GM12892 (cell line): ENCODE results near the gene VSTM1. TPM values are rescaled to one million over a fixed set of nuclear protein-coding genes. Genes with fewer than 3 reads are reported as not detected.
A peak's percentile ranks its signal among the peaks of the same experiment; 100 is the strongest.
"Not testable (repeated sequence)": the region's sequence is repeated elsewhere in the genome, so short reads cannot be mapped to it uniquely, and the experiment has no call there.

Experiments used
- DNase-seq: peaks from one replicate; pipeline ENCODE4 v3.0.0; 2011; ENCODE audit not compliant: insufficient read length
- FAIRE-seq: peaks from 2 replicates; lab custom pipeline; 2011; peaks lifted over from hg19 to GRCh38; lab: Jason Lieb, UNC
- POLR2A ChIP-seq: IDR thresholded peaks from 2 replicates; pipeline ENCODE4 v1.6.1; 2011; ENCODE audit warnings: low read depth, low read length, control low read depth
- POLR2AphosphoS5 ChIP-seq: IDR thresholded peaks from 2 replicates; pipeline ENCODE4 v1.6.1; 2011; ENCODE audit warnings: low read depth, low read length, control low read depth
- TAF1 ChIP-seq: IDR thresholded peaks from 2 replicates; pipeline ENCODE4 v1.6.1; 2011; ENCODE audit warnings: low read depth, mild to moderate bottlenecking, control low read depth, low read length, borderline replicate concordance
- polyA plus RNA-seq: library from polyadenylated mRNA; unstranded; fragments of >200 nt; gene quantifications from one replicate; pipeline ENCODE4 v1.2.1, GENCODE V29; 2012; ENCODE audit warnings: missing spikeins, inconsistent platforms; ENCODE audit not compliant: missing spikeins

The VSTM1 gene
- polyA plus RNA-seq, result not detected

- TF ChIP-seq TAF1 (no peak), POLR2AphosphoS5 (no peak), POLR2A (no peak)
- DNase-seq, result no peak
- no peak for FAIRE-seq
These were observed at the start of gene VSTM1 for GRCh38 chr19:54063350-54064116. TSS of gene VSTM1 (minus strand) at chr19:54063897. CDS start at chr19:54063777, 120 bp downstream.

- DNase-seq, result no peak
- no peak for FAIRE-seq
- no peak for TF ChIP-seq POLR2AphosphoS5
- no peak for TF ChIP-seq TAF1
- TF ChIP-seq POLR2A, result no peak
These were observed 46.0 kb upstream of the VSTM1 start for GRCh38 chr19:54109651-54110050.

DNA sequence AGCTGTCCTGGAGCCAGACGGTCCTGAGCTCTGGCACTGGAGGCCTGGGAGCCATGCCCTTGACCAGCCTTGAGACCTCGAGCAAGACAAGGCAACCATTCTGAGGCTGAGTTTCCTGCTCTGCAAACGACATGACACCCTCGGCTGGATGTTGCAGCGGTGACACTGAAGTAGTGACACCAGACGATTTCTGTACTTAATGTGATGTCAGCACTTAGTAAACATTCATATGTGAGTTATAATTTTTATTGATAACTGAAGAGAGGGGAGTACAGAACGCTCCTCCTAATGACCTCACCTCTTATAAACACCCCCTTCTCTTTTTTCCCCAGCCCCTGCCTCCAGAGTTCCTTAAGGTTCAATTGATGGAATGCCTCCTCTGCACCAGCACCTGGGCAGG lies 44.8 kb upstream of the VSTM1 start:
- FAIRE-seq, result no peak

GRCh38 chr19:54107876-54108490 lies 44.3 kb upstream of the VSTM1 start:
- DNase-seq, result no peak

More for the DNA sequence above, 44.8 kb upstream of the VSTM1 start:
- no peak for TF ChIP-seq POLR2A
- TF ChIP-seq TAF1, result no peak
- TF ChIP-seq POLR2AphosphoS5, result no peak
- DNase-seq, result no peak

DNA sequence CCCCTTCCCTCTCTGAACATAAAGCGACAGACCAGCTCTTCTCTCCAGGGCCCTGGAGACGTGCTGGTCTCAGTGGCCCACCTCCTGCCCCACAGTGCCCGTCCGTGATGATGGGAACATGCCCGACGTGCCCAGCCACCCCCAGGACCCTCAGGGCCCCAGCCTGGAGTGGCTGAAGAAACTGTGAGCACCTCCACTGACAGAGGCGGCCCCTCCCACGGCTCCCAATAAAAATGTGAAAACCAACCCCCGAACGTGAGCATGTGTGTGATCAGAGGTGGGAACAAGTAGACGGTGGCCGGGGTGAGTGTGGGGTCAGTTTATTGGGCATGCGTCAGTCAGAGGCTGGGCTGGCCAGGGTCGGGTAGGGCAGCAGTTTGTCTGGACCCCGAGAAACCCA lies 43.0 kb upstream of the VSTM1 start:
- FAIRE-seq (no peak), DNase-seq (no peak)
- TF ChIP-seq POLR2A, result no peak
- TF ChIP-seq TAF1, result no peak
- no peak for TF ChIP-seq POLR2AphosphoS5

More at GRCh38 chr19:54107876-54108490, 44.3 kb upstream of the VSTM1 start:
- no peak for FAIRE-seq
- no peak for TF ChIP-seq POLR2A
- no peak for TF ChIP-seq TAF1
- TF ChIP-seq POLR2AphosphoS5, result no peak

DNA sequence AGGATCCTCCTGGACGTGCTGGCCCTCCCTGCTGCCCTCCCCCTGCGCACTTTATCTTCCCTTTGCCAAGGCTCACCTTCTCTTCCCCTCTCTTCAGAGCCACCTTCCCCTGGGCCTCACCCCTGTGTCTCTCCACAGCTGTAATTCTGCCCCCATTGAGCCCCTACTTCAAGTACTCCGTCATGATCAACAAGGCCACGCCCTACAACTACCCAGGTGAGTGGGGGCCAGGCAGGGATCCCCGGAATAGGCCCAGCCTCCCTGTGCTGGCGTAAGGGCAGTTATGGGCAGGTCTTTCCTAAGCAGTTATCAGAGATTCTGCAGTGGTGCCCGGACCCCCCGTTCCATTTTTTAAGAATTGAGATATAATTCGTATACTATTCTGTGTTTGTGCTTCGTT lies 42.1 kb upstream of the VSTM1 start:
- no peak for DNase-seq
- FAIRE-seq, result no peak
- TF ChIP-seq TAF1 (no peak), POLR2AphosphoS5 (no peak), POLR2A (no peak)

DNA sequence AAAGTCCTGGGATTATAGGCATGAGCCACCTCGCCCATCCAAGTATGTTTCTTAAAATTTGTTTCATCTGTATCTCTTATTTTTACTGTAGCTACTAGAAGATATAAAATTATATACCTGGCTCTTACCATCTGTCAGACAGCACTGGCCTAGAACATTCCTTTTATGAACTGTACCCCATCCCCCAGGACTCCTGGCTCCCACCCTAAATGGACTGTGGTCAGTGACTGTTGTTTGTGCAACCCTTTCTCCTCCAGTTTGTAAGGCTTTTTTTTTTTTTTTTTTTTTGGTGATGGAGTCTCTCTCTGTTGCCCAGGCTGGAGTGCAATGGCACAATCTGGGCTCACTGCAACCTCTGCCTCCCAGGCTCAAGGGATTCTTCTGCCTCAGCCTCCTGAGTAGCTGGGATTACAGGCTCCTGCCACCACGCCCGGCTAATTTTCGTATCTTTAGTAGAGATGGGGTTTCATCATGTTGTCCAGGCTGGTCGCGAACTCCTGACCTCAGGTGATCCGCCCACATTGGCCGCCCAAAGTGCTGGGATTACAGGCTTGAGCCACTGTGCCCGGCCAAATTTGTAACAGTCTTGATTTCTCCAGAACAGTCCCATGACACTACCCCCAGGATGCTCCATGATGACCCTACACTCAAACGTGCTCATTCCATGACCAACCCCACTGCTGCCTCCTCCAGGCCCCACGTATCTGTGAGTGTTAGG lies 41.5 kb upstream of the VSTM1 start:
- FAIRE-seq, result no peak
- TF ChIP-seq TAF1 (no peak), POLR2AphosphoS5 (no peak), POLR2A (no peak)

DNA sequence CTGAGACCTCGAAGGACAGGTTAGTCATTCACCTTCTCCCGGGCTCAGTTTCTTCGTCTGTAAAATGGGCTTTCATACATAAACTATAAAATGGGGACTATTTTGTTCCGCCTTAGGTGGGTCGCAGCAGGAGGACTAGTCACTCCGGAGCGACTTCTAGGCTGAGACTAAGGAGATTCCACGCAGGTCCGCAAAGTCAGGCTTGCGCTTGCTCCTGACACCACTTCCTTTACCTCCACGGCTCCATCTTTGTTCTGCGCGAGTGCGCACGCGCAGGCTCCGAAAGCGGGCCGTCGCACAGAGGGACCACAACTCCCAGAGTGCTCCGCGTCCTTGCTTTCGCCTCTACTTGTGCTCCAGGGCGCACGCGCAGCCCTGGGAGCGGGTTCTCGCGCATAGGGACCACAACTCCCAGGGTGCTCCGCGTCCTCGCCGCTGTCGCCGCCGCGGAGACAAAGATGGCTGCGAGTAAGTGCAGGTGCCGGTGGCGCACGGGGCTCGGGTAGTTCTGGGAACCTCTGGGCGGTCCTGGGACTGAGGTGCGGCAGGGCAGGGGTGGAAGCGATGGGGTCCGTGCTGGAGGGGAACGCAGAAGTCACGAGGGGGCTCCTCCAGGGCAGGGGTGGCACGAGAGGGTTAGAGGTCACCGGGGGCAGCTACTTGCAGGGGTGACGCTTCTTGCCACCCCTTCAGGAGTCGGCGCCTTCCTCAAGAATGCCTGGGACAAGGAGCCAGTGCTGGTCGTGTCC lies 38.9 kb upstream of the VSTM1 start, which contains the start of gene NDUFA3:
Gene NDUFA3, plus strand, starts transcription at position 435 of the 749 bp plus-strand sequence. Its CDS starts 24 bp downstream, at position 459.
- FAIRE-seq (peak; percentile 100), DNase-seq (peak; percentile 100)
- TF ChIP-seq TAF1 (peak; percentile 63), POLR2A (peak; percentile 89), POLR2AphosphoS5 (peak; percentile 81)

More for the DNA sequence above, 41.5 kb upstream of the VSTM1 start:
- no peak for DNase-seq

GRCh38 chr19:54100561-54100960 lies 36.9 kb upstream of the VSTM1 start, which contains the start of gene OSCAR:
TSS of gene OSCAR (minus strand) at chr19:54100803. CDS start at chr19:54100792, 11 bp downstream.
- TF ChIP-seq POLR2AphosphoS5, result no peak
- DNase-seq (no peak), FAIRE-seq (no peak)

DNA sequence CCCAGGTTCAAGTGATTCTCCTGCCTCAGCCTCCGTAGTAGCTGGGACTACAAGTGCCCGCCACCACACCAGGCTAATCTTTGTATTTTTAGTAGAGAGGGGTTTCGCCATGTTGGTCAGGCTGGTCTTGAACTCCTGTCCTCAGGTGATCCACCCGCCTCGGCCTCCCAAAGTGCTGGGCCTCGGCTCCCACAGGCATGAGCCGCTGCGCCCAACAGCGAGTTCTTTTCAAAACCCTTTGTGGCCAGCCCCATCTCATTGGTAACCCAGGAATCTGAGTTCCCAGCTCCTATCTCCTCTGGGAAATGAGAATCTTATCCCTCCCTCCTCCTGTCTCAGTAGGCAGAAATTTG lies 36.2 kb upstream of the VSTM1 start:
- DNase-seq, FAIRE-seq: not testable (repeated sequence)

DNA sequence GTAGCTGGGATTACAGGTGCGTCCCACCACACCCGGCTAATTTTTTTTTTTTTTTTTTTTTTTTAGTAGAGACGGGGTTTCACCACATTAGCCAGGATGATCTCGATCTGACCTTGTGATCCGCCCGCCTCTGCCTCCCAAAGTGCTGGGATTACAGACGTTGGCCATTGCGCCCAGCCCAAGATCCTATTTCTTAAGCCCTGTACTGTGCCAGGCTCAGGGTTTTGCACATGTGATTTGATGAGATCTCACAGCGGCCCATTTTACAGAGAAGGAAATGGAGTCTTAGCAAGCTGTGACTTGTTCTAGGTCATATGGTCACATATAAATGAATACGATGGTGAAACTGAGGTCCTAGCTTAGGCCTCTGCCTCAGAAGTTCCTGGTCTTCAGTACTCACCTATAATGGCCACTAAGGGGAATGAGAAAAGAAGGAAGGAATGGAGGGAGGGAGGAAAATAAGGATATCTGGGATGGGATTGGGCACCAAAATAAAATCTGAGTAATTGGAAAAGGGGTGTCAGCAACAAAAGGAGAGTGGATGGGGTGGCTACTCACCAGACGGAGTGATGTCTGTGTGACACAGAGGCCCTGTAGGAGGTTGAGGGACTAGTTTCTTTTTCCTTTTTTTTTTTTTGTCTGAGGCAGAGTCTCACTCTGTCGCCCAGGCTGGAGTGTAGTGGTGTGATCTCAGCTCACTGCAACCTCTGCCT lies 35.6 kb upstream of the VSTM1 start:
- DNase-seq (no peak), FAIRE-seq (no peak)
- TF ChIP-seq POLR2AphosphoS5 (no peak), TAF1 (no peak), POLR2A (no peak)
